Measurements from ENCODE around the gene CPLX1. TPM values are rescaled to one million over a fixed set of nuclear protein-coding genes. Genes with fewer than 3 reads are reported as not detected.
A peak's percentile ranks its signal among the peaks of the same experiment; 100 is the strongest.

The CPLX1 gene
- total RNA-seq, 2 donors from 2014 or later: 1.0 to 1.9 TPM

GRCh38 chr4:771464-771863 is 54.5 kb downstream of the CPLX1 start:
- no peak for TF ChIP-seq CTCF (conservative IDR thresholded peaks at IDR 0.05)
- Mint-ChIP-seq H3K4me3 (no peak overlapping the region), H3K36me3 (ENCODE audit: low read depth) (peaks cover 67% of the 10 kb centered on the region), H3K9me3 (peaks cover 7% of the 10 kb centered on the region), H3K27me3 (ENCODE audit: insufficient read depth) (no peaks in the 10 kb centered on the region), H3K27ac (no peak overlapping the region), H3K4me1 (peaks cover 12% of the 10 kb centered on the region)
- H3K27me3 ChIP-seq (ENCODE audit: control insufficient read depth, insufficient read depth, low read length, poor library complexity, severe bottlenecking): no peaks in the 10 kb centered on the region
- H3K4me1 ChIP-seq (ENCODE audit: control insufficient read depth, insufficient read depth, low read length): no peaks in the 10 kb centered on the region
- no peak for DNase-seq
- H3K4me3 ChIP-seq (ENCODE audit: low read length): no peak overlapping the region
- H3K9me3 ChIP-seq (ENCODE audit: control insufficient read depth, low read length): no peaks in the 10 kb centered on the region
- peaks cover 69% of the 10 kb centered on the region for H3K36me3 ChIP-seq (ENCODE audit: control insufficient read depth, insufficient read depth, low read length)
- WGBS, 2 experiments (ENCODE audit: insufficient coverage in 1 of 2, insufficient read length in 1 of 2): 87% methylated on average over 6 of the region's 6 CpGs; no CpG with 5 or more reads in 1 of the 2 experiments
- no peak overlapping the region for H3K9ac ChIP-seq (ENCODE audit: extremely low read depth, low read length, poor library complexity, severe bottlenecking)
- H3K27ac ChIP-seq (ENCODE audit: low read depth, low read length): no peak overlapping the region

- peaks cover 7% of the 10 kb centered on the region for H3K9me3 Mint-ChIP-seq
- peaks cover 12% of the 10 kb centered on the region for H3K4me1 Mint-ChIP-seq
- H3K27me3 Mint-ChIP-seq (ENCODE audit: insufficient read depth): no peaks in the 10 kb centered on the region
- no peak overlapping the region for H3K27ac Mint-ChIP-seq
- H3K27ac ChIP-seq (ENCODE audit: low read depth, low read length): no peak overlapping the region
- 98% methylated on average over 5 of the region's 5 CpGs for WGBS, 2 experiments (ENCODE audit: insufficient coverage in 1 of 2, insufficient read length in 1 of 2)
- no peaks in the 10 kb centered on the region for H3K4me1 ChIP-seq (ENCODE audit: control insufficient read depth, insufficient read depth, low read length)
- H3K36me3 Mint-ChIP-seq (ENCODE audit: low read depth): peaks cover 66% of the 10 kb centered on the region
- H3K4me3 ChIP-seq (ENCODE audit: low read length): no peak overlapping the region
- no peak for TF ChIP-seq CTCF (conservative IDR thresholded peaks at IDR 0.05)
- H3K27me3 ChIP-seq (ENCODE audit: control insufficient read depth, insufficient read depth, low read length, poor library complexity, severe bottlenecking): no peaks in the 10 kb centered on the region
- H3K9me3 ChIP-seq (ENCODE audit: control insufficient read depth, low read length): no peaks in the 10 kb centered on the region
- H3K9ac ChIP-seq (ENCODE audit: extremely low read depth, low read length, poor library complexity, severe bottlenecking): no peak overlapping the region
- DNase-seq: no peak
- H3K4me3 Mint-ChIP-seq: no peak overlapping the region
- H3K36me3 ChIP-seq (ENCODE audit: control insufficient read depth, insufficient read depth, low read length): peaks cover 58% of the 10 kb centered on the region
Measured at GRCh38 chr4:770022-770421, 55.9 kb downstream of the CPLX1 start.

- Histone ChIP-seq H3K27ac (ENCODE audit: low read depth, low read length) (no peak overlapping the region), H3K36me3 (ENCODE audit: control insufficient read depth, insufficient read depth, low read length) (peaks cover 58% of the 10 kb centered on the region), H3K27me3 (ENCODE audit: control insufficient read depth, insufficient read depth, low read length, poor library complexity, severe bottlenecking) (no peaks in the 10 kb centered on the region), H3K9ac (ENCODE audit: extremely low read depth, low read length, poor library complexity, severe bottlenecking) (no peak overlapping the region), H3K4me1 (ENCODE audit: control insufficient read depth, insufficient read depth, low read length) (no peaks in the 10 kb centered on the region), H3K9me3 (ENCODE audit: control insufficient read depth, low read length) (peaks cover 4% of the 10 kb centered on the region), H3K4me3 (ENCODE audit: low read length) (no peak overlapping the region)
- Mint-ChIP-seq H3K4me3 (no peak overlapping the region), H3K27ac (peak overlapping the region; percentile 42), H3K36me3 (ENCODE audit: low read depth) (peaks cover 66% of the 10 kb centered on the region), H3K9me3 (peaks cover 9% of the 10 kb centered on the region), H3K4me1 (peaks cover 12% of the 10 kb centered on the region), H3K27me3 (ENCODE audit: insufficient read depth) (no peaks in the 10 kb centered on the region)
- WGBS, 2 experiments (ENCODE audit: insufficient coverage in 1 of 2, insufficient read length in 1 of 2): 94 to 97% methylated on average over 18 to 19 of the region's 19 CpGs
- DNase-seq: no peak
- no peak for TF ChIP-seq CTCF (conservative IDR thresholded peaks at IDR 0.05)
Measured at GRCh38 chr4:769511-769910, 56.4 kb downstream of the CPLX1 start.
